COLO668 (cell line): ENCODE data around the gene ANKRD63.
A peak's percentile ranks its signal among the peaks of the same experiment; 100 is the strongest.

Experiments used
- DNase-seq: peaks from one replicate; lab custom pipeline; 2025; ENCODE audit not compliant: unreplicated experiment; lab: John Stamatoyannopoulos, UW

The ANKRD63 gene

GRCh38 chr15:40313531-40314398 lies 30.9 kb upstream of the ANKRD63 start:
- peak; percentile 80 for DNase-seq

- DNase-seq: no peak
Measured at GRCh38 chr15:40312370-40313158, 29.7 kb upstream of the ANKRD63 start.

DNA sequence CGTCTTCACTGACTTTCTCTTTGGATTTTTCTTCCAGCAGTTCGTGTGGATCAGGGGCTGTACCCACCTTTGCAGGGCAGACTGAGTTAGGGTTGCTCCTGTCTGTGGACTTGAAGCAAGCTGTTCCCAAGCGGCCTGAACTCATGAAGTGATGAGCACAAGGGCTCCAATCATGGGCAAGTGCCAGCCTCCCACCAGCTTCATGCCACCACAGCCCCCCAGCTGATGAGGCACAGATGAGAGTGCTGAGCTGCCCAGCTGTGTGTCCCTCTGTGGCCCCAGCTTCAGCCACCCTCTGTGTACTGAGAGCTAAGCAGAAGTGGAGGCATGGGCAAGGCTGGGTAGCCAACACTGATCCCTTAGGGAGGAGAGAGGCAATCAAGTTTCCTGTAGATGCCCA lies 28.1 kb upstream of the ANKRD63 start:
- DNase-seq: no peak

DNA sequence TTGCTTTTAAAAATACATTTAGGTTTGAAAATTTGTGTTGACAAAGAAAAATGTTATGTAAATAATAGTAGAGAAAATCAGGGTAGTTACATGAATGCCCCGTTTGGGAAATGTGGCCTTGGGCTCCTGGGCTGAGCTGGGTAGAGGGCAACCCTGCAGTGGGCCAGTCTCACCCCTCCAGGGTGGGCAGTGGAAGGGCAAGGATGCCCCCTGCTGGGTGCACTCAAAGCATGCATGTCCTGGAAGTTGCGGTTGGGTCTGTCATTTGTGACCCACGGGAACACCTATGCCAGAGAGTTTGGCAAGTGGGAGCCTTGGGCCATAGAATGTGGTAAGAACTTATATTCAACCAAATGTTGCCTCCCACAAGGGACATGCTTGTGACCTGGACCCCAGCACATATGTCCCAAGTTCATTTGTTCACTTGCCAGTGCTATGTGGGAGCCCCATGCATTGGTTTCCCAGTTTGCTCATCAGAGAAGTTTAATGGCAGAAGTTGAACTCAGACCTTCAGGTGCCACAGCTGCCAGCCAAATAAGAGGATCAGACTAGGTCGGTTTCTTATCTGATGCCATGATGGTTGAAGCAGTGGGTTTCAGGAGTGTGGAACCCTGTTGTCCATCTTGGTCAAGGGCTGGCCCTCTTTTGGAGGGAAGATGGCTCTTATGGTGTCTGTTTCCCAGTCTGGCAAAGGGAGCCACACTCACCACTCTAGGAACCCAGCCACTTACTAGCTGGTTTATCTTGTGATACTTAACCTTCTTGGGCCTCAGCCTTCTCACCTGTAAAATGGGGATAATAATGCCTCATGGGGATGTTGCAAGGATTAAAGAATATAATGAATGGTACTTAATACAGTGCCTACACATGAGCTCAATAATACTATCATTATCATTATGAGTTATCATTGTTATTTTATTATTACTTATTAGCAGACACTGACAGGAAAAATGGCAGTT lies 27.4 kb upstream of the ANKRD63 start:
- DNase-seq: peak; percentile 55

DNA sequence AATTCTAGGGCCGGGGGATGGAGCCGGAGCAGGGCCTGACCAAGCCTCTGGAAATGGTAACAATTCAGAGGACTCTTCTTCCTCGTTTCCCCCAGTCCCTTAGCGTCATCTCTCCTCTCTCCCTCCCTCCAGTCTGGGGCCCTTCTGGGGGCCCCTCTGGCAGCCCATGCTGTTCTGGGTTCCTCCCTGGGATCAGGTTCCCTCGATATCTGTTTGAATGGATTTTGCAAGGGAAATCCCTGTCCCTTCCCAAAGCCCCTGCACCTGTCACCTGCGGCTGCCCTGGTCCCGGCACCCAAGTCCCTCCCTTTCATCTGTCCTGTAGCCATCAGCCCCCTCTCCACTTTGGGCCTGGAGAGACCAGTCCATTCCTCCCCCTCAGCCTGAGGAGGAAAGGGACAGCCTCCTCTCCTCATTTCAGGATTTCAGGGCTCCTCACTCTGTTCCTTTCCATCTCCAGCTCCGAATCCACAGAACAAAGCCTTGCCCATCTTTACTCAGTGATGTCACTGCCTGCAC lies 26.5 kb upstream of the ANKRD63 start:
- no peak for DNase-seq

GRCh38 chr15:40307421-40308211 lies 24.8 kb upstream of the ANKRD63 start, which contains the start of gene PLCB2:
Gene PLCB2, minus strand, starts transcription at chr15:40307935. Its CDS starts 263 bp downstream, at chr15:40307672.
- DNase-seq: peak; percentile 44

DNA sequence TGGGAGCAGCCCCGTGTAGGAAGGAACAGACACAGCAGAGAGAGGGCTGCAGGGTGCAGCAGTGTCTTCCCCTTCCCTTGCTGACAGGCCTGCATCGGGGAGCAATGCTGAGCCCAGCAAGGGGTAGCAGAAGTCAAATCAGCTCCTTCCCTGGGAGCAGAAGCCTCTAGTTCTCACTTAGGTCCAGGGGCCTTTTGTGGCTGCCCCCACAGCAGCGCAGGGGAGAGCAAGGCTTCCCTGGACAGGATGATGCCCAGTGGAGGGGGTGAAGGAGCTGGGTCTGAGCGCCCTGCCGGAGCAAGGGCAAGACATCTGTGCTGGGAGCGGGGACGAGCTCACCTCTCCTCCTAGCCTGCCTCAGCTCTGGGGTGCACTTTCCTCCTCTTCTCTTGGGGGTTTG lies 24.0 kb upstream of the ANKRD63 start:
- no peak for DNase-seq

- DNase-seq: no peak
Measured at GRCh38 chr15:40306371-40306770, 23.5 kb upstream of the ANKRD63 start.

DNA sequence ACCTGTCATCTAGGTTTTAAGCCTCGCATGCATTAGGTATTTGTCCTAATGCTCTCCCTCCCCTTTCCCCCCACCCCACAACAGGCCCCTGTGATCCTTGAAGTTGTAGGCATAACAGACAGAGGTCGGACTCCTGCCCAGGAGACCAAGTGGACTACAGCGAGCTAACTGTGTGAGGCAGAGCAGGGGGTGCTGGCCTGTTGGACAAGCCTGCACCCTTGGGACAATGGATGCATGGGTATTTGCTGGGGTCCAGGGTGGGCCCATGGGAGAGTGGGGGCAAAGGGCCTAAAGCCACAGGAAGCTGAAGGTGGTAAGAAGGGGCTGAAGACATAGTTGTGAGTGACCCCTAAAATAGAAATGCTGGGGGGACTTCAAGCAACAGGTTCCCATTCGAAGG lies 22.4 kb upstream of the ANKRD63 start:
- no peak for DNase-seq

DNA sequence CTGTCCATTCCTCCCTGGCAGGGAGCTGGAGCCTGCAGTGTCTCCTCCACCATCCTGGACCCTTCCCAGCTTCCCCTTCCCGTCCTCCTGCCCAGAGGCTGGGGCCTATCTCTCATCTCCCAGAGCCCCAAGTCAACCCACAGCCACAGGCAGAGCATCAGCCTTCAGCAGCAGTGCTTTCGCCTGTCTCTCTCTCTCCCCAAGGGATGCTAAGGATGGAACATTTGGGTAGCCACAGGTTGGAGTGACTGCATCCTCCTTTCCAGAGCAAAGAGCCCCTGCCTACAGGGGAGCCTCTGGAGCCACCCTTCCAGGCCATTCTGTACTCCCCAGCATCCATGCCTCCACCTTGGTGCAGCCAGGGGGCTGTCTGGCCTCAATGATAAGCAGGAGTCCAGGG lies 20.7 kb upstream of the ANKRD63 start:
- no peak for DNase-seq

GRCh38 chr15:40302981-40303380 lies 20.1 kb upstream of the ANKRD63 start:
- DNase-seq: no peak

- DNase-seq: no peak
Measured at GRCh38 chr15:40302288-40302886, 19.5 kb upstream of the ANKRD63 start.

DNA sequence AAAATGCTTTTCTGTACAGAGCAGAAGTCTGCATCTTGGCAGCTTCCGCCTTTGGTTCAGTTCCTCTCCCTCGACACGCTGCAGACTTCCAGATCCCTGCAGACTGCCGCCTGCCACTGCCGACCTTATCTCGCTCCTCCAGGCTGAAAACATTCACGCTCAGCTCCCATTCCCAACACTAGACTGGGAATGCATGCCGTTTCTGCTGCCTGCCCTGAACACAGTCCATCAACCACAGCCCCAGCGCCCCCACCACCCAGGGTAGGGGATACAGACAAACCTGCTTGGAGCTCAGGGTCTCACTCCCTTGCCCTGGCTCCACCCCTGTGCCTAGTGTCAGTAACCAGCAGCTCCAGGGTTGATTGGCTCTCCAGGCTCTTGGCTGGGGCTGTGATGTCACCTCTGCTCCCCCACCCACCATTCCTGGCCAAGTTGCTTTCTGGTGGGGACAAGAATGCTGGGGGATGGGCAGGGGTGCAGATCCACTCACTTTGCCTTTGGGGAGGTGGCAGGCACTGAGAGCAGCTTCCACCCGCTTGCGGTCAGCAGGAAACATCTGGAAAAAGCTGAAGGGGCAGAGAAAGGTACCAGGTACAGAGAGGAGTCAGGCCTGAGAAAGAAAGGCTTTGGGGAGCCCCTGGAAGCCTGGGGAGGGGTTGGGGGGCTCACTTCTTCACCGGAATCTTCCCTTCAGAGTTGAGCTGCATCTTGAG lies 18.8 kb upstream of the ANKRD63 start:
- DNase-seq: no peak

DNA sequence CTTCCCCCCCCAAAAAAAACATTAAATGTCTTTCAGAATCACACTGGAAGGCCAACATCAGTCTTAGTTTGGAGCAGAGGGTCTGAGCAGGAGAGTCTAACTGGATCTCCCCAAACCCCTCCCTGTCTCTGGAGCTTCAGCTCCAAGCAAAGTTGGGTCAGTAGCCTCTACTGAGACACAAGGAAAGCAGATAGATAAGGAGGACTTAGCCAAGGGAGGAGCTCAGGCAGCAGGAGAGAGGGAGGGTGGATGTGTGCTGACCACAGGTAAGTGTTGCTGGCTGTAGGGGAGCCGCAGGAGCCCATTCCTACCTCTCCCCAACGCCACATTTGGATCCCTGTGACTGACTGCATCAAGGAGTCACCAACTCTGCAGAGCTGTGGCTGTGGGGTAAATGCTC lies 17.9 kb upstream of the ANKRD63 start:
- DNase-seq: no peak

DNA sequence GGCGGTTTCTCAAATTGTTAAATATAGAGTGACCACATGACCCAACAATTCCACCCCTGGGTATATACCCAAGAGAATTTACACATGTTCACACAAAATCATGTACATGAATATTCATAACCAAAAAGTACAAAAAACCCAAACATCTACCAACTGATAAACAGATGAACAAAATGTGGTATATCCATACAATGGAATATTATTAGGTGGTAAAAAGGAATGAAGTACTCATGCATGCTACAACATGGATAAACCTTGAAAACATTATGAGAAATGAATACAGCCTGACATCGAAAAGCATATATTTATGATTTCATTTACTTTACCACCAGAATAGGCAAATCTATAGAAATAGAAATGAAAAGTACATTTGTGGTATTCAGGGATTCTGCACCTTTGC lies 17.5 kb upstream of the ANKRD63 start:
- DNase-seq: no peak

- DNase-seq: no peak
Measured at GRCh38 chr15:40298216-40298935, 15.5 kb upstream of the ANKRD63 start.

DNA sequence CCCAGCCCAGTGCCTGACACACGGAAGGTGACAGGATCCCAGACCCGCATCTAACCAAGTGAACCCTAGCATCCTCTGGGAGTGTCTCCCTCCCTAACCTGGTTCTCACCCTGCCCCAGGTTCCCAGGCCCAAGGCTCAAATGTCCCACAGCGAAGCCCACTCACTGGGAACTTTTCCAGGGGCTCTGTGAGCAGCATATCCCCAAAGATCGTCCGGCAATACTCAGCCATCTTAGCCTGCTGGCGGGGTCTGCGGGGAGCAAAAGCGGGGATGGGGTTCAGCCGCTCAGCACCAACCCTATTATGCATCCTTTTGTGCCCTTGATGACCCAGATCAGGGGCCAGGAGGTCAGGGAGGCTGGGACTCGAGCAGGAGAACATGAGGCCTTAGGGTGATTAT lies 14.5 kb upstream of the ANKRD63 start:
- no peak for DNase-seq

DNA sequence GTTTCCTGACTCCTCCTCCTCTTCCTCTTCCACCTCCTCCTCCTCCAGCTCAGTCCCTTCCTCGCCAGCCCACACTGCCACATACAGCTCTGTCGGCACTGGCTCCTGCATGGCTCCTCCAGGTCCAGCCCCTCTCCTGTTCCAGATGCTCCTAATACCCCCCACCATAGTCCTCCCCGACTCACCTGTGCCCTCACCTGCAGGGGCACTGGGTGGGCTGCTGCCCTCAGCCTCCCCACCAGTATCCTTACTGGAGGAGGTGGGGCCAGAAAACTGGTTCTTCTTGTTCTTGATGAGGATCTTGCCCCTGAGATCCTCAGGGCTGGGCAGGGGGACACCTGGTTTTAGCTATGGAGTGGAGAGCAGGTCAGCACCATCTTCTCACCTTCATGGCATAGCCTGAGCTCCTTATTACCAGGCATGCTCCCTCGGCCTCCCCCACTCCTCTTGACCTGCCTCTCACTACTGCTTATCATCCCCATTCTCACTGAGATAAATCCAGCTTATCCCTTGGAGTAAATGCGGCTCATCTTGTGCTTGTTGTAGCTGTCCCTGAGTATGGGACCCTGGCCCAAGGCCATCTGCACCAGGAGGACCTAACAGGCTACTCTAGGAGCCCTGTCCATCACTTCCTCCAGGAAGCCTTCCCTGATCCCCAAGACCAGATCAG lies 13.8 kb upstream of the ANKRD63 start:
- DNase-seq: no peak
